OCI-LY7 (cell line): ENCODE data around the gene ACAP3. TPM values are rescaled to one million over a fixed set of nuclear protein-coding genes. Genes with fewer than 3 reads are reported as not detected.
A peak's percentile ranks its signal among the peaks of the same experiment; 100 is the strongest.
"Not testable (repeated sequence)": the region's sequence is repeated elsewhere in the genome, so short reads cannot be mapped to it uniquely, and the experiment has no call there.

Experiments used
- BruUV-seq: library from RNA; stranded (reverse); fragments of 400-500 nt; replicated peaks from 2 replicates; lab custom pipeline; 2021; lab: Mats Ljungman, UMichigan
- CTCF ChIA-PET: fragments of 300-600 bp; sonication (Branson Sonifier 250); formaldehyde crosslinking; loops from one replicate; lab custom pipeline; 2022; ENCODE audit warnings: antibody characterized with exemption; ENCODE audit not compliant: unreplicated experiment; lab: Charles Lee
- POLR2A ChIA-PET: fragments of 300-600 bp; sonication (Branson Sonifier 250); formaldehyde crosslinking; loops from one replicate; lab custom pipeline; 2022; ENCODE audit warnings: antibody characterized with exemption; lab: Charles Lee
- DNase-seq: peaks from one replicate; pipeline ENCODE4 v3.0.0-alpha.2; 2015; ENCODE audit warnings: low spot score
- H2AFZ ChIP-seq: fragments of 200-600 bp; sonication (generic), shearing (Covaris generic); 2 replicates; pipeline ENCODE4 v1.6.1; 2014; ENCODE audit warnings: mild to moderate bottlenecking, antibody characterized with exemption, low read length, moderate library complexity
- H3K27ac ChIP-seq: fragments of 200-600 bp; sonication (generic); 2 replicates; pipeline ENCODE4 v1.5.1; 2014; ENCODE audit warnings: mixed run types, low read depth, mild to moderate bottlenecking, moderate library complexity, low read length, inconsistent platforms; ENCODE audit not compliant: poor library complexity, severe bottlenecking
- H3K36me3 ChIP-seq: fragments of 200-600 bp; sonication (generic); 2 replicates; pipeline ENCODE4 v1.6.1; 2014; ENCODE audit warnings: mild to moderate bottlenecking, antibody characterized with exemption, low read length, moderate library complexity, mixed read lengths; ENCODE audit not compliant: insufficient read depth
- H3K4me1 ChIP-seq: fragments of 200-600 bp; sonication (generic); 2 replicates; pipeline ENCODE4 v1.5.1; 2014; ENCODE audit warnings: mild to moderate bottlenecking, low read length; ENCODE audit not compliant: insufficient read depth, poor library complexity, severe bottlenecking
- H3K4me2 ChIP-seq: fragments of 200-600 bp; sonication (generic); 2 replicates; pipeline ENCODE4 v1.6.1; 2014; ENCODE audit warnings: mild to moderate bottlenecking, low read length
- H3K4me3 ChIP-seq: fragments of 200-600 bp; sonication (generic); 2 replicates; pipeline ENCODE4 v1.5.1; 2014; ENCODE audit warnings: mild to moderate bottlenecking, low read depth, low read length; ENCODE audit not compliant: poor library complexity, severe bottlenecking
- H3K79me2 ChIP-seq: fragments of 200-600 bp; sonication (generic); 2 replicates; pipeline ENCODE4 v1.6.1; 2016; ENCODE audit warnings: low read depth, mild to moderate bottlenecking, low read length, moderate library complexity, mixed read lengths; ENCODE audit not compliant: insufficient read depth
- H3K9me2 ChIP-seq: fragments of 200-600 bp; sonication (generic); 2 replicates; pipeline ENCODE4 v1.6.1; 2016; ENCODE audit warnings: mild to moderate bottlenecking, low read length, mixed read lengths; ENCODE audit not compliant: insufficient read depth
- H3K9me3 ChIP-seq: fragments of 200-600 bp; sonication (generic); 2 replicates; pipeline ENCODE4 v1.6.1; 2014; ENCODE audit warnings: mild to moderate bottlenecking, mixed run types, low read length, mixed read lengths
- H4K20me1 ChIP-seq: fragments of 200-600 bp; sonication (generic); 2 replicates; pipeline ENCODE4 v1.6.1; 2014; ENCODE audit warnings: mild to moderate bottlenecking, antibody characterized with exemption, low read length, moderate library complexity, mixed read lengths; ENCODE audit not compliant: insufficient read depth
- CTCF ChIP-seq: fragments of 200-600 bp; sonication (generic); conservative IDR thresholded peaks from 2 replicates; pipeline ENCODE4 v1.5.1; 2014; ENCODE audit warnings: mild to moderate bottlenecking, antibody characterized with exemption, low read length, moderate library complexity, mixed read lengths
- EZH2phosphoT487 ChIP-seq: fragments of 200-600 bp; sonication (generic); IDR thresholded peaks from 2 replicates; pipeline ENCODE4 v1.6.1; 2018; ENCODE audit warnings: low read depth, borderline replicate concordance, mild to moderate bottlenecking, mixed run types, antibody characterized with exemption, low read length, moderate library complexity, mixed read lengths
- intact Hi-C: fragments of 100-400 bp; cut with micrococcal nuclease; formaldehyde crosslinking; loops from one replicate; pipeline ENCODE4 v1.10.0; 2022; ENCODE audit not compliant: unreplicated experiment
- total RNA-seq, 2 experiments: library from RNA; depleted of rRNA in 1 of 2; stranded (reverse); fragments of >200 nt in 1 of 2; shearing (Covaris generic) in 1 of 2; gene quantifications; 2 replicates each; pipeline ENCODE4 v1.2.3, GENCODE V29; 2014 to 2022

The ACAP3 gene
- total RNA-seq, 2 experiments from 2014 or later: 26.3 to 47.6 TPM

DNA sequence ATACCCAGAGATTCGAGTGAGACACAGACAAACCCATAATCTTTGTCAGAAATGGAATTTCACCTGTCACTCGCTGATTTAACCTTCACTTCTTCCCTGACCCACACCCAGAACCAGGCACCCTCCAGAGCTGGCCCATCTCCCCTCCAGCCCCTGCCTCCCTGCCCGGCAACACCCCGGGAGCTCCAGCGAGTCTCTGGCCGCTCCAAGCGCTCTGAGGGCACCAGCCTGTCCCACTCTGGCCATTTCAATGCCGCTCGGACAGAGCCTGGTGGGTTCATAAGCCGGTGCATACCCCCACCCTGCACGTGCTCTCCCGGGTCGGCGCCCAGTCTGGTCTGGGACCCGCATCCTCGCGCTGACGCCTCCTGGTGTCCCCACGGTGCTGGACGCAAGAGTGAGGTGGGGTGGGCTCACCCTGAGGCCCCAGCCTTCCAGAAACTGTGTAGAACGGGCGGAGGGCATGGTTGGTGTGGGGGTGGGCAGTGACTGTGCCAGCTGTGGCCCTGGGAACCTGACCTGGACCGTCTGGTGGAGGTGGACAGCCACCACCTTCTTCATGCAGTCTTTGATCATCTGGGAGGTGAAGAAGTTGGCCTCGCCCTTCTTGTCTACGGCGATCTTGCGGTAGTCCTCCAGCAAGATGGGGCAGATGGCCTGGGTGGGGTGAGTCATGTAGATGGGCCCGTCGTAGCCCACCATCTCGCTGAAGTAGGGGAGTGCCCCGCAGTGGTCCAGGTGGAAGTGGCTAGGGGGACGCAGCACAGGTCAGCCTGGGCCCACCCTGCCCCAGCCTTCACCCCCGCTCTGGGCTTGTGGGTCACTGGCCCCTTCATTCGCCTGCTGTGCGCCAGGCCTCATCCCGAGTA lies 11.3 kb upstream of the ACAP3 start:
- H3K4me3 ChIP-seq: no peak overlapping the region
- TF ChIP-seq EZH2phosphoT487: no peak
- no peak for TF ChIP-seq CTCF
- H3K9me2 ChIP-seq: no peaks in the 10 kb centered on the region
- intact Hi-C loops: no loop called here
- H4K20me1 ChIP-seq: peaks cover 3% of the 10 kb centered on the region; the same call in 1 of the 2 replicates
- H3K36me3 ChIP-seq: peaks cover 76% of the 10 kb centered on the region
- H3K9me3 ChIP-seq: no peaks in the 10 kb centered on the region
- H2AFZ ChIP-seq: no peak overlapping the region
- POLR2A ChIA-PET: no interaction called here
- no peak overlapping the region for H3K4me2 ChIP-seq
- H3K79me2 ChIP-seq: peaks cover 29% of the 10 kb centered on the region
- H3K27ac ChIP-seq: no peak overlapping the region
- no TSS peak for BruUV-seq
- DNase-seq: no peak
- CTCF ChIA-PET: no interaction called here
- peaks cover 10% of the 10 kb centered on the region for H3K4me1 ChIP-seq

DNA sequence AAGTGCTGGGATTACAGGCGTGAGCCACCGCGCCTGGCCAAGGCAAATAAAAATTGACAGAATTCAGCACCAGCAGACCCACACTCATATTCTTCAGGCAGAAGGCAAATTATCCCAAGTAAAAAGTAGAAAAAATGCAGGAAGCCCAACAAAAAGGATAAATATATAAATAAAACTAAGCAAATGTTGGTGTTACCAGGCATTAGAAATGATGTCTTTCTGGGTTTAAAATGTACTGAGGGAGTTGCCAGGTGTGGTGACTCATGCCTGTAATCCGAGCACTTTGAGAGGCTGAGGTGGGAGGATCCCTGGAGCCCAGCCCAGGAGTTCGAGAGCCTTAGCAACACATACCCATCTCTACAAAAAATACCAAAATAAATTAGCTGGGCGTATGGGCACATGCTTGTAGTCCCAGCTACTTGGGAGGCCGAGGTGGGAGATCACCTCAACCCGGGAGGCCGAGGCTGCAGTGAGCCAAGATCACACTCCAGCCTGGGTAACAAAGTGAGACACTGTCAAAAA lies 10.5 kb upstream of the ACAP3 start:
- Histone ChIP-seq H3K9me3 (no peaks in the 10 kb centered on the region), H3K4me1 (peaks cover 5% of the 10 kb centered on the region), H3K27ac (no peak overlapping the region), H2AFZ (no peak overlapping the region), H3K36me3 (peaks cover 84% of the 10 kb centered on the region), H3K79me2 (peaks cover 25% of the 10 kb centered on the region), H3K4me2 (no peak overlapping the region), H3K4me3 (no peak overlapping the region), H3K9me2 (no peaks in the 10 kb centered on the region), H4K20me1 (peaks cover 3% of the 10 kb centered on the region; the same call in 1 of the 2 replicates)
- BruUV-seq: TSS peak; percentile 63
- DNase-seq: no peak
- TF ChIP-seq CTCF (no peak), EZH2phosphoT487 (no peak)
- intact Hi-C loops: no loop called here
- ChIA-PET CTCF (no interaction called here), POLR2A (no interaction called here)

GRCh38 chr1:1317420-1317819 lies 9.7 kb upstream of the ACAP3 start:
- Histone ChIP-seq H4K20me1 (no peaks in the 10 kb centered on the region; the same call in 1 of the 2 replicates), H3K9me3 (no peaks in the 10 kb centered on the region), H2AFZ (no peak overlapping the region), H3K36me3 (peaks cover 92% of the 10 kb centered on the region), H3K4me3 (no peak overlapping the region), H3K4me2 (no peak overlapping the region), H3K27ac (no peak overlapping the region), H3K79me2 (peaks cover 19% of the 10 kb centered on the region; the same call in 1 of the 2 replicates), H3K4me1 (no peaks in the 10 kb centered on the region), H3K9me2 (no peaks in the 10 kb centered on the region)
- TF ChIP-seq EZH2phosphoT487 (no peak), CTCF (no peak)
- POLR2A ChIA-PET: no interaction called here
- DNase-seq: no peak
- TSS peak; percentile 81 for BruUV-seq
- CTCF ChIA-PET: no interaction called here
- intact Hi-C loops: no loop called here

DNA sequence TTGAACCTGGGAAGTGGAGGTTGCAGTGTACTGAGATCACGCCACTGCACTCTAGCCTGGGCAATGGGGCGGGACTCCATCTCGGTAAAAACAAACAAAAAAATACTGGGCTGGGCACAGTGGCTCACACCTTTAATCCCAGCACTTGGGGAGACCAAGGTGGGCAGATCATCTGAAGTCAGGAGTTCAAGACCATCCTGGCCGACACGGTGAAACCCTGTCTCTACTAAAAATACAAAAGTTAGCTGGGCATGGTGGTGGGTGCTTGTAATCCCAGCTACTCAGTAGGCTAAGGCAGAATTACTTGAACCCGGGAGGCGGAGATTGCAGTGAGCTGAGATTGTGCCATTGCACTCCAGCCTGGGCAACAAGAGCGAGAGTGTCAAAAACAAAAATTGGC lies 8.5 kb upstream of the ACAP3 start:
- H3K4me3 ChIP-seq, H3K9me2 ChIP-seq, H2AFZ ChIP-seq, H3K4me2 ChIP-seq, CTCF ChIA-PET, DNase-seq, H3K9me3 ChIP-seq, H3K79me2 ChIP-seq, H3K27ac ChIP-seq, intact Hi-C loops, BruUV-seq, H3K4me1 ChIP-seq, H4K20me1 ChIP-seq: not testable (repeated sequence)
- H3K36me3 ChIP-seq: peaks cover 92% of the 10 kb centered on the region
- POLR2A ChIA-PET: interaction anchor here (0.5 kb wide), 1 partner anchor 299 kb away, joined by 3 read pairs; no protein-coding TSS in a partner anchor
